NB4 (cell line): ENCODE measurements around the gene SGCA.

Source experiments
- CTCF ChIP-seq: IDR thresholded peaks from one replicate; pipeline ENCODE4 v1.5.1; 2012; ENCODE audit warnings: low read depth, low read length
- MYC ChIP-seq: IDR thresholded peaks from 2 replicates; pipeline ENCODE4 v1.6.1; 2011; ENCODE audit warnings: low read depth, low read length
- POLR2A ChIP-seq: IDR thresholded peaks from 2 replicates; pipeline ENCODE4 v1.6.1; 2011; ENCODE audit warnings: mild to moderate bottlenecking; ENCODE audit not compliant: insufficient read length; ENCODE audit errors: extremely low read depth

- TF ChIP-seq CTCF (no peak), POLR2A (no peak), MYC (no peak)
These were observed 43.3 kb downstream of the SGCA start for GRCh38 chr17:50209133-50209471.
